SIG-M5 treated with dmso at 0.1 percent for 504 hours (cell line): ENCODE measurements around the gene CDH4.

Experiments
- DNase-seq: peaks from one replicate; lab custom pipeline; 2025; ENCODE audit not compliant: unreplicated experiment; lab: John Stamatoyannopoulos, UW

Gene CDH4

DNA sequence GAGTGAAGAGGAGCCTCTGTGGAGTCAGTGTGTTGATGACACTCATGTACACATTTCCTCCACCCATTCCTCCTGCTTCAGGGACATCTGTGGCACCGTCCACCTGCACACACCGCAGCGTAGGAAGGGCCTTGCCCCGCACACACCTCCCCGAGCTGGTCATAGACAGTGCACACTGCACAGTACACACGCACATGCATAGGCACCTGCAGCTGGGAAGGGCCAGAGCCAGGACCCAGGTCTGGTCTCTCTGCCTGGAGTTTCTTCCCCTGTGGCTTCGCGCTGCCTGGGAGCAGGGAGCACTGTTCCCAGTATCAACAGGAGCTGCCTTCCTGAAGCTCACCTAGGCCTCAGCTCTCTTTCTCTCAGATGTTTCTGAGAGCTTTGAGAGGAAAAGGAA, 473.1 kb downstream of the CDH4 start:
- DNase-seq, result no peak

DNA sequence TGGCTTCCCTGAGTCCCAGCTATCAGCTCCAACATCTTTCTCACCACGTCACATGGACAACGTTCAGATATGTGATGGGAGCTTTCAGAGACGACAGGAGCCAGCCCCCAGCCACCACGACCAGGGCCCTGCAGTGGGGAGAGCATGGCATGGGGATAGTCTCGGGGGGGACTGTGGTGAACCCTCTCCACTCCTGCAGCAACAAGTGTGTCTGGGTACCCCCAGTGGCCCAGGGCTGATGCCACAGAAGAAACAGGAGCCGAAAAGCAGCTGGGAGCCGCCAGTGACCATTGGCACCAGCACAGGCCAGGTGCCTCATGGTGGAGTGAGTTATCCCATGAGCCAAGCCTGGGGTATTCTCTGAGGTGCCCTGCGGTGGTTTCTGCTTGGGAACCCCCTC, 473.9 kb downstream of the CDH4 start:
- no peak for DNase-seq

DNA sequence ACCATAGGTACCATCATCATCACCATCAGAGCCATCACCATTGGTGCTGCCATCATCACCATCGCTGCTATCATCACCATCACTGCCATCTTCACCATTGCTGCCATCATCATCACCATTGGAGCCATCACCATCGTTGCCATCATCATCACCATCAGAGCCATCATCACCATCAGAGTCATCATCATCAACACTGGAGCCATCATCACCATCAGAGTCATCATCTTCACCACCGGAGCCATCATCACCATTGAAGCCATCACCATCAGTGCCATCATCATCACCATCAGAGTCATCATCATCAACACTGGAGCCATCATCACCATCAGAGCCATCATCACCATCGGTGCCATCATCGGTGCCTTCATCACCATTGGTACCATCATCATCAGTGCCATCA, 474.9 kb downstream of the CDH4 start:
- DNase-seq, result no peak

DNA sequence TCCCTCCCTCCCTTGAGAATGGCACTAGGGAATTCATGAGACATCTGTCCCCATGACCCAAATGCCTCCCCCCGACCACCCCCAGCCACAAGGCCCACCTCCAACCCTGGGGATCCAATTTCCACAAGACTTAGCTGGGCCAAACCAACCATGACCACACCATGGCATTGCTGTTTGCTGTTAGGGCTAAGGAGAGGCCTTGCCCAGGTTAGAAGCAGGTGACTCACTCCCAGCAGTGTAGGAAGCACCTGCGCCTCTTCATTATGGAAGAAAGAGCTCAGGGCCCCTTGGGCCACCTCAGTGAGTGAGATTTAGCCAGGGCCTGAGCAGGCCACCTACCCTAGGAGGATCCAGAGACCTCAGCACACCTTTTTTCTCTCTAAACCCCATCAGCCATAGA, 475.7 kb downstream of the CDH4 start:
- DNase-seq, result no peak

DNA sequence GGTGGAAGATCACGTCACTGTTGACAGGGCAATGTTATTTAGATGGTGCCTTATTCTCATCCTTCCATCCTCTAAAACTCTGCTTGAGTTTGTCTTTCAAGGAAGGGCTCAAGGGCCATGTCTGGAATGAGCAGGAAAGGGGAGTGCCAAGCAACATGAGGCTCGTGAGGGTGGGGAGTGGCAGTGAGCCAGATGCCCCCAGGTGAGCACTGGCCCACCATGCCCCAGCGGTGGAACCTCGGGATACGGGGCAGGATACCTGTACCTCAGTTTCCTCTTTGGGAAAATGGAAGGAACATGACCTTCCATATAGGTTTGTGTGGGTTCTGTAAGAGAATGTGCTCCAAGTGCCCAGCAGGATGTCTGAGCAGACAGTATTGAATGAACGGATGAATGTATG, 476.3 kb downstream of the CDH4 start:
- no peak for DNase-seq

DNA sequence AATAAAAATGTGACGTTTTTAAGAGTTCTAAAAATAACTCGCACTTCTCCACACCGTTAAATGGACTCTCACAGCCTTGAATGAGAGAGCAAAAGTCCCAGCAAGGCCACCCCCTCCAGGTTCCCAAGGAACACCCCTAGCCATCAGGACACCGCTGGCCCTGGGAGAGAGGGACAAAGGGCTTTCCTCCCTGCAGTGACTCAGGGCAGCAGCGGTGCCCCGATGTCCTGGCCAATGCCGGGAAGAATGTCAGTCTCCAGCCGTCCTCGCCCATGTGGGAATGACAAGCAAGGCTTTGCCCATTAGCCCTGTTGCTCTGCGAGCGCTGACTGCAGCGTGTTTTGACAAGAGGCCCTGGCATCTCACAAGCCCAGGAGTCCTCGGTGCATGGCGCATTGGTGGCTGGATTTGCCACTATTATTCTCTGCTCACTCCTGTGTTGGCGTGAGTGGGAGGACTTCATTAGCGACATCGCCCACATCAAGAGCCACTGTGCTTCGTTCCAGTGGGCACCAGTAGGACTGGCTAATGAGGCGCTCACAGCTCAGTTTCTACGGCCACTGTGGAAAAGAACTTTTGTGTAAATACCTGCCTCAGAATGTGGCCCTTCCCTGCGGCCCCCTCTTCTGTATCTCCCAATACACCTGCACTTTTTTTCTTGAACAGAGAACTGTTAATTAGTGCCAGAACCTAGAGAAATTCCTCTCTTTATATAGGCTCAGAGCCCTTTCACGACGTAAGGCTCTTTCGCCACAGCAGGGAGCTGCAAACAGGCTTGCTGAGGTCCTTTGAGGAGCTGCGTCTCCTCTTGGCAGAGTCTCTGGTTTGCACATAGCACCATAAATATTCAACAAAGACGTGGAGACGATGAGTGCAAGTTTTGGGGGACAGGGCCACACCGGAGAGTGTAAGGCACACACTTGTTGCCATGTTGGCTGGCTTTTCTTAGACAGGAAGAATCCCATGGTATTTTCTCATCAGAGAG, 477.0 kb downstream of the CDH4 start:
- no peak for DNase-seq

DNA sequence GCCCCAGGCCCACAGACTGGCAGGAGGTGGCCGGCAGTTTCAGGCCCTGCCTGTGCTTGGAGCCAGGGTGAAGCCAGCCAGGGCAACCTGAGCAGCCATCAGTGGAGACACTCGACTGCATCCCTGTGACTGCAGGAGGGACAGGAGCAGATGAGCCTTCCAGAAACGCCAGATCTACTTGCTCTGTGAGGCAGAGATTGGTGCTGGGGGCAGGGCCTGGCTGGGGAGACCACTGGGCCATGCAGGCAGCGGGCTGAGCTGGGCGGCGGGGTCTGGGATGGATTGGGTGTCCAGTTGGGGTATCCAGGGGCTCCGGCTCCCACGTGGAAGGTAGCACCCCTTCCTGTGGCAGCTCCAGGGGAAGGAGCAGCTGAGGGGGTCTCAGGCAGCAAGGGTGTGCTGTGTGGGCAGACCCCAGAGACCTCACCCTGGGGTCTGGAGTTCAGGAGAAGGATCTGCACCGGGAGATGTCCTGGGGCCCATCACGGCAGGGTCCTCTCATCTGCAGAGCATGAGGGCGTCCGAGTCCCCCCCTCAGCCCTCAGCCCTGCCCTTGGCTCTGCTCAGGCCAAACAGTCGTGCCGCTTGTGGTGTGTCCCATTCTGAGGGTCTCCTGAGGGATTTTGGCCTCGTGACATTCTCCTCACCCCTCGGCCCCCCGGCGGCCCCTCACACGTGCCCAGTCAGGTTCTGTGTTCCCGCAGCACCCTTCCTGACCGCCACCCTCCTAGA, 478.7 kb downstream of the CDH4 start:
- no peak for DNase-seq

DNA sequence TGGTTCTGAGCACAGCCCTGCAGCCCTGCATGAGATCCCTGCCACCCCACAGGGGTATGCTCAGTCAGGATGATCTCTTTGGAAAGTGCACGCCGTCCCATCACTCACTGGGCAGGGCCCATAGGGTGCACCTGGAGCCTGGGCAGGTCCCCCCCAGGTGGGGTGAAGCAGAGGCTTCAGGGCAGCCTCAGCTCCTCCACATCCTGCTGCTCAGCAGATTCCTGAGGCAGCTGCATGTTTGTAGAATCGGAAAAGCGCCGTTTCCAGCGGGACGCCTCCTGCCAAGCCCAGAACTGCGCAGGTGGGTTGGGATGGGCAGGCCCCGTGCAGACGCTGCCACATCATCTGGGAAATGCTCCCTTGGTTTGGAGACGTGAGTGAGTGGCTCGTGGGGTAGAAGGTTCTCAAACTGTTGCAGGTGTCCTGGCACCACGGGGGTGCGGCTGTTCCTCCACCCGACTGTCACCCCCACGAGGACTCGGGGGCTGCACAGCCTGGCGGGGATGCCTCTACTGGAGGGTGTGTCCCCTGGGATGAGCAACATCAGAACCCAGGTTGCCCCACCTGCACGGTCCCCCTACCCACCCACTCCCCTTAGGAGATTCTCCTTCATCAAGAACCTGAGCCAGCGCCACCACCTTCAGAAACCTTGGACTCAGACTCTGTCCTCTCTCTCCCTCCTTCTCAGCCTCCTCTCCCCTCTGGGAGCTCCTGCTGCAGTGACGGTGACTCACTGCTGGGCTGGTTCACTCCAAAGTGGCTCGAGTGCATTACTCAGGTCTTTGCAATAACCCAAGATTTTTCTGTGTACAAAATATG, 479.5 kb downstream of the CDH4 start:
- no peak for DNase-seq

DNA sequence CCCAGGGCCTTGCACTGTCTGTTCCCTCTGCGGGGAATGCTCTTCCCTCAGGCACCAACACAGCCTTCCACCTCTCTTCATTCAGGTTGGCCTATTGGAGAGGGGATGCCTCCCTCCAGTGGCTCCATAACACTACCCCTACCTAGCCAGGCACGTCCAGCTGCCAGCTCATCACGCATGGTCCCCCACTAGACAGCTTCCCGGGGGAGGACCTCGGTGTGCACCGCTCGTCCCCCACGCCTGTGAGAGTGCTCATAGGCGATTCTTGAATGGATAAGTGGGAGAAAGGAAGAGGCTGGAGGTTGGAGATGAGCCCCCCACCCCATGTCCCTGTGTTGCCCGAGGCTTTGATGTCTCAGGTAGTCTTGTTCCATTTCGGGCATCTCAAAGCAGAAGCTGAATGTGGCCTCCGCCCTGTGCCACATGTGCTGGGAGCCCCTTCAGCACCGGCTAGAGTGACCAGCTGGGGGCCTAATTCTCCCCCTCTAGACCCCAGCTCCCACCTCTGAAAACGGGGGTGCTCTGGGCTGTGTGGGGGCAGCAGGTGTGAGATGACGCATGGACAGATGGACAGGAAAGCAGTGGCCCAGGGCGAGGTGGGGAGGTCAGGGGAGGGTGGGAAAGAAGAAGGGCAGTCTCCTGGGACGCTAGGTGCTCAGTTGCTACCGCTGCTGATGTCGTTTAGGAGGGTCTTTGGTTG, 480.6 kb downstream of the CDH4 start:
- DNase-seq, result no peak

DNA sequence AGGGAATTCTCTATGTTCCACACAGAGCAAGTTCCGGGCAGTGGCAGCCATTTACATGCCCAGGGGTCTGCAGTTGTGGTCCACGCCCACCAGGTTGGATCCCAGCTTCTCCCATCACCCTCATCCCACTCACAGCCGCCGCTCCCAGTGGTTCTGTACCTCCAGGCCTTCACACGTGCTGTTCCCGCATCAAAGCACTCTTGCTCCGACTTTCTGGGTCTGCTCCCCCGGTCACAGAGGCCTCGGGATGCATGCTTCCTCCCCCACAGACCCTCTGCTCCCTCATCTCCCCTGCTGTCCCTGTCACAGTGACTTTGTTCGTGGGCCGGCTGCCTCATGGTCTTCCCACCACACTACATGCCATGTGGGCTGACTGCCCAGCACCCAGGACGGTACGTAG, 481.2 kb downstream of the CDH4 start:
- no peak for DNase-seq

DNA sequence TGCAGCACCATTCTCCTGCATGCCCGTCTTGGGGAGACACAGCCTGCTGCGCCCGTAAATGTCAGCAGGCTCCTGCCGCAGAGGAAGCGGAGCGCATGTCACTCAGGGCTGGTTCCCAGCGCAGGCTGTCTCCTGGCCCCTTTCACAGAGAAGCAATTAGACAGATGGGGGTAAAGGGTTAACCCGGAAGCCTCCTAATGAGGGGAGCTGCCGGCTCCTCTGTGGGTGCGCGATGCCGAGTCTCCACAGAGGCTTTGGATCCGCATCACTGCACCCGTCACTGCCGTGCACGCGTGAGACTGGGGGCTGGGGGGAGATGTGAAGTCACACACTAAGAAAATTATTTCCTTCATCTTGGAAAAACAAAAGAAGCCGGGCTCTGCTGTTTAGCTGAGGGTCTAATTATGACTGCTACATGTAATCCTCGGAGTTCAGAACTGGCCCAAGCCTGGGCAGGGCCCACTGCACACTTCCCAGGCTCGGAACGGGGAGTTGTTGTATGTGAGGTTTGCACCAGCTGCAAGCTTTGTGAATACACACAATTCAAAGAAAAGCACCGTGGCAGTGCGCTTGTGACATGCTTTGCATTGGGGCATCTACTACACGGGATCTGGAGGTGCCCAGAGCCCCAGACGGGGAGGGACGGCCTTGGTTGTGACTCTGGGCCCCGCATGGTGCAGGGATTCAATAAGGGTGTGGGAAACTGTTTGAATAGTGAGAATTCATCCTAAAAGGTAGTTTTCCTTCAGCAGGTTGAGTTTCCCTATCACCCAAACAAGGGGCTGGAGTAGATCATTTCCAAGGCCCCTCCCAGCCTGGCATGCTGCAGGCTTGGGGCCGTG, 482.1 kb downstream of the CDH4 start:
- DNase-seq, result no peak

DNA sequence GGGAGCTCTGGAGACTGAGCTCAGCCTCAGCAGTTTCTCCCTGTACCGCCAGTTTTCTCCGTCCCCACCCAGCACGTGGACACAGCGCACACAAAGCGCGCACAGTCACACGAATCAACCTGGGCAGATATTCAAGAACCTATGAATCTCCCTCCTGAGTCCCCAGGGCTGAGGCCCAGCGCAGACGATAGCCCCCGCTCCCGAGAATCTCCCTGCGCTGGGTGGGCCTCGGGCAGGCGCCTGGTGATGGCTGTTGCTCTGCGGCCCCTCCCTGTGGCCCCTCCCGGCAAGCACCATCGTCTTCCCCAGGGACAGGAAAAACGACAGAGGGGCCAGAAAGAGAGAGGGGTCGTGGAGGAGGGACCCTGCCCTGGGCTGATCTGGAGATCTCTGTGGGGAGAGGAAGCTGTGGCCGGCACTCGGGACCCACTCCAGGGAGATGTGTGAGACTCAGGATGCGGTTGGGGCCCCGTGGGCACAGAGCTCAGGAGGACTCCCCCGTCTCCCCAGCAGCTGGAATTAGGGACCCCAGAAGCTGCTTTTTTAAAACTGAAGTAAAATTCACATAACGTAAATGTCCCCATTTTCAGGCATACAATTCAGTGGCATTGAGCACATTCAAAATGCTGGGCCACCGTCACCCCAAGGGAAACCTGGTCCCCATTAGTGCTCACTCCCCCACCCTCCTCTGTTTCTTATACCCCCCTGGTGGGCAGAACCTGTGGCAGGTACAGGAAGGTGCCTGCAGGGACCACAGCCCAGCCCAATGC, 482.9 kb downstream of the CDH4 start:
- DNase-seq, result no peak

DNA sequence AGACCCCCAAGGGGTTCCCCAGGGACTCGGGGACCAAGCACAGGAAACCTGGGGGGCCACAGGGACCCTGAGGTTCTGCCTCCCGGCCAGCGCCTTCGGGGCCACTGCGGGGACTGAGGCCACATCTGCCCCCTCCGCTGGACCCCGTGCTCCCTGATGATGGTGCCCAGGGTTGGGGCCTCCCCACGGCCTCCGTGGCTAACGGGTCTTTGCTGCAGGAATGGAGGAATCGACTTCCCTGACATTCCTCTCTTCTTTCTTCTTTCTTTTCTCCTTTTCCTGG, 483.4 kb downstream of the CDH4 start:
- no peak for DNase-seq

DNA sequence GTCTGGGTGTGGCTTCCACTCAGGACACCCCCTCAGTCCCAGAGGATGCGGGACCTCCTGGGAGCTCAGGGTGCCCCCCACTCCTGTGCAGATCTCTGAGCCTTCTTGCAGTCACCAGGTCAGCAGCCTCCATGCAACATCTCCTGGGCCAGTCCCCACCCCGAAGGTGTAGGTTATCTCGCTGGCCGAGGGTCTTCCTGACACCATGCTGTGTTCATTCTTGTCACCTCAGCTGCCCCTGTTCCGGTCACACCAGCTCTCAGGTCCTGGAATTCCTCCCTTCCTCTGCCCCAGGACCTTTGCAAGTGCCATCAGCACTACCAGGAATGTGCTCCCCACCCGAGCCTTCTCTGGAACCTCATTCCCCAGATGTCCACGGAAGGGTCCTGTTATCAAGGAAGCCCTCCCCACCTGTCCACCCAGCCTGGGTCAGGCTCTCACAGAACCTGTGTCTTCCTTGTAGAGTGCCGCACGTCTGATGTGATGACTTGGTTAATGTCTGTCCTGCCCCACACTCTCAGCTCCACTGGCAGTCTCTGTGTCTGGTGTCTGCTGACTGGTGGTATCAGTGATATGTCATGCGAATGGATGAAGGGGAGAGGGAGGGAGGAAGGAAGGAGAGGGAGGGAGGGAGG, 484.1 kb downstream of the CDH4 start:
- no peak for DNase-seq

DNA sequence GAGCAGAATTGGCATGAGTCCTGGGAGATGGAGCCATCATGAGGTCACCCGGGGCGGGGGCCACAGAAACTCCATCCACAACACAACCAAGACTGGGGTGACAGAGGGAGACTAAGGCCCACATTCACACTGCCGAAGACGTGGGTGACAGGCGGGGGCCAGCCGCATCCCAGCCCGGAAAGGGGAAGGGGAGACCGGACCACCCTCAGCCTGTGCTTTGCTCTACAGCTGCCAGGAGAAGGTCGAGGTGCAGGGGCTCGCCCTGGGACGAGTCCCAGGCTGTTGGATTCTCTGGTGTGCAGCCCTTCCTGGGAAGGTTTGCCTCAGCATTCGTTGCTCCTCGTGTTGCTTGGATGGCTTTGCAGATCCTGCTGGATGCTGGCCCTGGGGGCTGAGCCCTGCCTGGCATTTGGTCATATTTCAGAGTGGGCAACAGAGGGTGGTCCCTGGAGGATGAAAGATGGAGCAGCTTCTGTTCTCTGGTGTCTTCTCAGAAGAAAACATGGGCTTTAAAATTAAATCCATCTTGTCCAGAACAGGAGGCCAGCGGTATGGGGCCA, 484.8 kb downstream of the CDH4 start:
- DNase-seq, result no peak

DNA sequence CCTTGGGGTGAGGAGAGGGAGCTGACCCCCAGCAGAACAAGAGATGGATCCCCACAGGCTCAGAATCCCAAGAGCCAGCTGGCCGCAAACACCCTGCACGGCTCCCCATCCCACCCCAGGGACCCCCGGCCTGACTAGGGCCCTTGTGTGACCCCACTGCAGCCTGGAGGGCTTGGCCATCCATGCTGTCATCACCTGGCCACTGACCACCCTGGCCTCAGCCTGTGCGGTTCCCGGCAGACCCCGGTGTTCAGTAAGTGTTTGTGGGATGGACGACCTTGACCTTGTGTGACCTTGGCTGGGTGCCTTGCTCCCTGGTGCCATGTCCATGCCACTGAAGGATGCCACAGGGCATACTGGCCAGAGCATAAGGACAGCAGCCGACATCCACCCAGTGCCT, 485.3 kb downstream of the CDH4 start:
- no peak for DNase-seq

DNA sequence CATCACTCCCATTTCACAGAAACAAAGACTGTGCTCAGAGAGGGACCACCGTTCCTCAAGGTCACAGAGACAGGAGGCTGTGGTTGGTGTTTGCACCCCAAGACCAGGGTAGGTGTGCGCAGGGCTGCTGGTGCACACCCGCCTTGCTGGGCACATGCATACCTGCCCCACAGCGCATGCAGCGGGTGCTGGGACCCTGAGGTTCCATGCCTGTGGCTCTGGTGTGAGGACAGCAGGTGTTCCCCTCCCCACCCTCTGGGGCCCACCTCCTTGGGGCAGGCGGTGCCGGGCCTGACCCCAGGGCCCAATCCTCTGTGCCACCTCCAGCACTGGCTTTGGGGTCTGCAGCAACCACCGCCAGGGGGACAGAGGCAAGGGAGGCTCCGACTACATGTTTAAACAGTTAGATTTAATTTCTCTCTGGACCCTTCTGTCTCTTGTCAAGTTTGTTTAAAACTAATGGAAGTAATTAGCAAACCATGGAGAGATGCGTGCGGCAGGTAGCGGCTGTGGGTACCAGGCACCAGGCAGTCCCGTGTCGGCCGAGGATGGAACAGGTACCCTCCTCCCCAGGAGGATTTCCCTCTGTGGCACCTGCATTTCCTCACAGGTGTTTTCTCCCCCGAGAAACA, 485.9 kb downstream of the CDH4 start:
- DNase-seq, result no peak

DNA sequence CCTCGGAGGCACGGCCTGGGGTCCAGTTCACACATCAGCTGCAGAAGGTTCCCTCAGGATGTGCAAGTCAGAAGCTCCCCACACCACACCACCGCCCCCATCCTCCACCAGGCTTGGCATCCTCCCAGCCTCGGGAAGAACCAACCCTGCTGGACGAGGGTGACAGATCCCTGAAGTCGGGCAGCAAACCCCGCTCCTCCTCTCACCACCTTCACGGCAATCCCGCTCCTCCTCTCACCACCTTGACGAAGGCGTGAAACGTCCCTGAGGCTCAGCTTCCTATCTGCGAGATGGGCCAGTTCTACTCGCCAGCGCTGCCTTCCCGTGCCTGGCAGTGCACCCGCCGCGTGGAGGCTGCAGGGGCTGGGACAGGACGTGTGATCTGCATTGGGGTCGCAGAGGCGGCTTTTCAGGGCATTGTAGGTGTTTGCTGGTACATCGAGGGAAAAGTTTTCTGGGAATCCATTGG, 486.6 kb downstream of the CDH4 start:
- DNase-seq, result no peak
